Right lobe of liver (tissue), 6 donors: Measurements from ENCODE around the gene TMEM91. TPM values are rescaled to one million over a fixed set of nuclear protein-coding genes. Genes with fewer than 3 reads are reported as not detected.

ENCODE experiments used
- ATAC-seq, 4 donors: fragments of 200-7000 bp; cut with Tn5 transposase; one replicate each; pipeline ENCODE4 v1.9.1; 2020; ENCODE audit warnings: mild to moderate bottlenecking in 4 of 4, moderate library complexity in 4 of 4
- DNase-seq, 3 donors: peaks; one replicate each; pipeline ENCODE4 v3.0.0-alpha.2; 2020
- H3K27ac ChIP-seq, 3 donors: fragments of 200-600 bp; one replicate each; pipeline ENCODE4 v1.8.0; 2022
- H3K27me3 ChIP-seq, 2 donors: fragments of 200-600 bp; one replicate each; pipeline ENCODE4 v1.8.0; 2022
- H3K36me3 ChIP-seq, 4 donors: fragments of 200-600 bp; sonication (generic) in 1 of 4; one replicate each; pipeline versions ENCODE4 v1.5.1 to v1.8.0; 2017 to 2022; ENCODE audit warnings: control low read depth in 1 of 4
- H3K4me1 ChIP-seq, 4 donors: fragments of 200-600 bp; sonication (generic) in 1 of 4; one replicate each; pipeline versions ENCODE4 v1.5.1 to v1.8.0; 2017 to 2022; ENCODE audit warnings: control low read depth in 1 of 4
- H3K4me3 ChIP-seq, 3 donors: fragments of 200-600 bp; one replicate each; pipeline ENCODE4 v1.8.0; 2022
- H3K9me3 ChIP-seq, 4 donors: fragments of 200-600 bp; sonication (generic) in 1 of 4; one replicate each; pipeline versions ENCODE4 v1.5.1 to v1.8.0; 2017 to 2022; ENCODE audit warnings: control low read depth in 1 of 4
- POLR2A ChIP-seq: fragments of 450-650 bp; IDR thresholded peaks from one replicate; pipeline ENCODE4 v1.6.1; 2017; ENCODE audit warnings: antibody characterized with exemption, mild to moderate bottlenecking
- WGBS: methylation state at CpG from one replicate; pipeline ENCODE4 v1.1.6; 2018; ENCODE audit warnings: low coverage, low lambda C conversion rate; ENCODE audit not compliant: insufficient coverage; ENCODE audit errors: missing lambda C conversion rate; 5-methylcytosine and 5-hydroxymethylcytosine counted together
- intact Hi-C, 2 donors: fragments of 100-400 bp; cut with DNase I; formaldehyde crosslinking; loops; one replicate each; pipeline versions ENCODE4 v1.11.2 to v1.14.1; 2022
- total RNA-seq, 6 experiments: library from RNA; depleted of rRNA in 2 of 6; stranded (reverse); fragments of >200 nt in 2 of 6; fragmentation: NEBNext Ultra II Directional in 3 of 6; extraction: Animal tissue kit (Norgen Biotek cat#: 25700) in 3 of 6; gene quantifications; one replicate each; pipeline versions ENCODE4 v1.1.0 to v1.2.4, GENCODE V29; 2016 to 2023
- TF ChIP-seq, protein P1 (sequence below), 4 donors: fragments of 200-600 bp in 3 of 4; fragments of 450-650 bp in 1 of 4; IDR thresholded peaks; one replicate each; pipeline versions ENCODE4 v1.5.1 to v1.8.0; 2016 to 2022; ENCODE audit warnings: antibody characterized with exemption in 4 of 4, mild to moderate bottlenecking in 2 of 4
- donor health status: DM: no; HTN: yes; CAD: no.
- donor health status: DM: no; HTN: no; CAD: no.
- donor health status: DM: no; HTN: no; CAD: no.
- donor health status: DM: no; HTN: yes; CAD: no.
- donor health status: DM: no; HTN: yes; CAD: no.

Gene TMEM91
- total RNA-seq, 6 experiments from 2014 or later: 1.8 to 4.1 (median 3.0) TPM

DNA sequence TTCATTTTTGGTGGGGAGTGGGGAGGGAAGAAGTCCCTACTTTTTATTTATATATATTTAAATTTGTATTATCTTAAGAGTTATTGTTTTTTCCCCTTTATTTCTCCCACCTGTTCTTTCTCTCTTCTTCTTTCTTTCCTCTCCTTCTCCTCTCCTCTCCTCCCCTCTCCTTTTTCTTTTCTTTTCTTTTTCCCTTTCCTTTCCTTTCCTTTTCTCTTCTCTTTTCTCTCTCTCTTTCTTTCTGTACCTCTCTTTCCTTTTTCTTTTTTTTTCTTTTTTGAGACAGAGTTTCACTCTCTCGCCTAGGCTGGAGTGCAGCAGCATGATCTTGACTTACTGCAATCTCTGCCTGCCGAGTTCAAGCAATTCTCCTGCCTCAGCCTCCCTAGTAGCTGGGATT is 23.2 kb downstream of the TMEM91 start:
- Histone ChIP-seq H3K27ac (no peak overlapping the region), H3K36me3 (no peaks in the 10 kb centered on the region), H3K4me3 (no peak overlapping the region), H3K27me3 (no peaks in the 10 kb centered on the region), H3K4me1 (peaks cover 0 to 28% (median 4%) of the 10 kb centered on the region in 4 donors), H3K9me3 (no peaks in the 10 kb centered on the region)
- no peak for DNase-seq
- 86% methylated on average over 2 of the region's 2 CpGs for WGBS
- intact Hi-C loops: no loop called here
- no peak for ATAC-seq
- TF ChIP-seq, protein P1, sequence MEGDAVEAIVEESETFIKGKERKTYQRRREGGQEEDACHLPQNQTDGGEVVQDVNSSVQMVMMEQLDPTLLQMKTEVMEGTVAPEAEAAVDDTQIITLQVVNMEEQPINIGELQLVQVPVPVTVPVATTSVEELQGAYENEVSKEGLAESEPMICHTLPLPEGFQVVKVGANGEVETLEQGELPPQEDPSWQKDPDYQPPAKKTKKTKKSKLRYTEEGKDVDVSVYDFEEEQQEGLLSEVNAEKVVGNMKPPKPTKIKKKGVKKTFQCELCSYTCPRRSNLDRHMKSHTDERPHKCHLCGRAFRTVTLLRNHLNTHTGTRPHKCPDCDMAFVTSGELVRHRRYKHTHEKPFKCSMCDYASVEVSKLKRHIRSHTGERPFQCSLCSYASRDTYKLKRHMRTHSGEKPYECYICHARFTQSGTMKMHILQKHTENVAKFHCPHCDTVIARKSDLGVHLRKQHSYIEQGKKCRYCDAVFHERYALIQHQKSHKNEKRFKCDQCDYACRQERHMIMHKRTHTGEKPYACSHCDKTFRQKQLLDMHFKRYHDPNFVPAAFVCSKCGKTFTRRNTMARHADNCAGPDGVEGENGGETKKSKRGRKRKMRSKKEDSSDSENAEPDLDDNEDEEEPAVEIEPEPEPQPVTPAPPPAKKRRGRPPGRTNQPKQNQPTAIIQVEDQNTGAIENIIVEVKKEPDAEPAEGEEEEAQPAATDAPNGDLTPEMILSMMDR (IDR thresholded peaks at IDR 0.05): no peak
- no peak for TF ChIP-seq POLR2A

DNA sequence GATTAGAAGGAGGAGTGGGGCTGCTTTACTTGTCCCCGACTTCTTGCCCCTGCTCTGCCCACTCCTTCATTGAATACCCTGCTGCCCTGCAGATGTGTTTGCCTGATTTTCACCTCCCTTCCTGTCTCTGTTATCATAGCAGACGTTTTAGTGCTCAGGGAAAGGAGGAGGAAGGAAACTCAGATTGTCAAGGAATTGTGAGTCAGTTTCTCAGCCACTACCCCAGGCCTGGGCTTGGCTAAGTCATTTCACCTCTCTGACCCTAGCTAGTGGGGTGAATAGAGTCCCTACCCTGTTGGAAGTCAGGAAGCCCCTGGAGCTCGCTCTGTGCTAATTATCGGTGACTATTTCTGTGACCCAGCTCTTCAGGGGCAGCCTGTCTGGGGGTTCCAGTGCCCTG is 25.1 kb downstream of the TMEM91 start:
- Histone ChIP-seq H3K4me3 (no peak overlapping the region), H3K27me3 (no peaks in the 10 kb centered on the region), H3K9me3 (no peaks in the 10 kb centered on the region), H3K27ac (no peak overlapping the region), H3K4me1 (peaks cover 0 to 18% (median 4%) of the 10 kb centered on the region in 4 donors), H3K36me3 (no peaks in the 10 kb centered on the region)
- intact Hi-C loops: no loop called here
- DNase-seq: no peak
- 80% methylated on average over 3 of the region's 4 CpGs for WGBS
- TF ChIP-seq, protein P1 (IDR thresholded peaks at IDR 0.05): no peak
- TF ChIP-seq POLR2A: no peak
- ATAC-seq: peak in 1 of 4 donors; percentile 33

DNA sequence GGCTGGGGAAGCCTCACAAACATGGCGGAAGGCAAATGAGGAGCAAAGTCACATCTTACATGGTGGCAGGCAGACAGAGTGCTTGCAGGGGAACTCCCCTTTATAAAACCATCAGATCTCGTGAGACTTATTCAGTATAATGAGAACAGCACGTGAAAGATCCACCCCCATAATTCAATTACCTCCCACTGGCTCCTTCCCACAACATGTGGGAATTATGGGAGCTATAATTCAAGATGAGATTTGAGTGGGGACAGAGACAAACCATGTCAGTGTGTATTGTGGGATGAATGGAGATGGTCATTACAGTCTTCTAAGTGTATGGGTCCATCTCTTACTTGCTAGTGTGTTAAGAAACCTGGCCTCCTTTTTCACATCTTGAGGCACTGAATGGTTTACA is 25.7 kb downstream of the TMEM91 start:
- intact Hi-C loops: no loop called here
- DNase-seq (no peak), ATAC-seq (no peak)
- Histone ChIP-seq H3K4me1 (peaks cover 0 to 16% (median 4%) of the 10 kb centered on the region in 4 donors), H3K27me3 (no peaks in the 10 kb centered on the region), H3K36me3 (no peaks in the 10 kb centered on the region), H3K27ac (no peak overlapping the region), H3K9me3 (no peaks in the 10 kb centered on the region), H3K4me3 (no peak overlapping the region)
- WGBS: 80% methylated on average over 3 of the region's 3 CpGs
- TF ChIP-seq, protein P1 (IDR thresholded peaks at IDR 0.05): no peak
- TF ChIP-seq POLR2A: no peak

DNA sequence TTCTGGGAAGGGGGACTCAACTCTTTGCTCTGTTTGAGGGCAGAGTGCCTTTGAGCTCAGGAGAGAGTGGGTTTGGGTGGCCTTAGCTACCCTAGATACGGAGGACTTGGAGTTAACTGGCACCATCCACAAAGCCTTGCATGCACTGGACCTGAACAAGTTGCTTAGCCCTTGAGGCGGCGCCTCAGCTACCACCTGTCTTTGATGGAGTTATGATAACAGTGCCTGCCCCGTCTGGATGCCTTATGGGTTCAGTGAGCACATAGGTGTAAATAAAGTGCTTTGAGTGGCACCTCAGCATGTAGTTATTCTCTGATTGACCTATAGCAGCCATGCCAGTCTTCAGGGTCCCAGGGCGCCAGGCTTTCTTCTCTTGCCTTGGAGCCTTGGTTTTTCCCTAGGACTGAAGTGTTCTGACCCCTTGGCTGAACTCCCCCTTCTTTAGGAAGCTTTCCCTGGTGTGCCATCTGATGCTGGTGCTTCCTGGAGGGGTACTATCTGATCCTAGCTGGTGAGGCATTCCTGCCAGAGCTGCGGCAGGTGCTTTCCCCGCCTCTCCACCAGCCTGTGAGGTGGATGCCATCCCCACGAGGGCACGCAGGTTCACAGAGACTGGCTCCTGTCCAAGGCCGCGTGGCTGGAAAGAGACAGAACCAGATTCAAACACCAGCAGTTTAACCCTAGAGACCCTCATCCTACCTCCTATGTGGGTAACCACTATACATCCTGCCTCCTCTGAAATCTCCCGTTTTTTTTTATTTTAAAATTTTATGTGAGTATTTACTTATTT is 27.0 kb downstream of the TMEM91 start:
- Histone ChIP-seq H3K36me3 (no peaks in the 10 kb centered on the region), H3K9me3 (no peaks in the 10 kb centered on the region), H3K27me3 (no peaks in the 10 kb centered on the region), H3K4me3 (no peak overlapping the region), H3K27ac (no peak overlapping the region), H3K4me1 (peaks cover 0 to 14% (median 3%) of the 10 kb centered on the region in 4 donors)
- ATAC-seq (peak in 2 of 4 donors; percentile 18 to 48), DNase-seq (peak in 1 of 3 donors; percentile 27)
- intact Hi-C loops: no loop called here
- TF ChIP-seq, protein P1 (IDR thresholded peaks at IDR 0.05): no peak
- TF ChIP-seq POLR2A: no peak
- WGBS: 44% methylated on average over 9 of the region's 12 CpGs
